Fibroblast of lung (primary cell): ENCODE results near the gene TJP1.

Source experiments
- EZH2 ChIP-seq: IDR thresholded peaks from 2 replicates; pipeline ENCODE4 v1.5.1; 2012; ENCODE audit warnings: low read length, control low read depth, mild to moderate bottlenecking; ENCODE audit errors: missing control alignments
- TF ChIP-seq, protein P1 (sequence below), 2 donors: IDR thresholded peaks in 1 of 2; conservative IDR thresholded peaks in 1 of 2; 1 replicate in 1 of 2; 2 replicates in 1 of 2; pipeline ENCODE4 v1.5.1; 2011 to 2012; ENCODE audit warnings: low read length in 2 of 2, control low read depth in 1 of 2, inconsistent platforms in 1 of 2, low read depth in 1 of 2, mild to moderate bottlenecking in 1 of 2

DNA sequence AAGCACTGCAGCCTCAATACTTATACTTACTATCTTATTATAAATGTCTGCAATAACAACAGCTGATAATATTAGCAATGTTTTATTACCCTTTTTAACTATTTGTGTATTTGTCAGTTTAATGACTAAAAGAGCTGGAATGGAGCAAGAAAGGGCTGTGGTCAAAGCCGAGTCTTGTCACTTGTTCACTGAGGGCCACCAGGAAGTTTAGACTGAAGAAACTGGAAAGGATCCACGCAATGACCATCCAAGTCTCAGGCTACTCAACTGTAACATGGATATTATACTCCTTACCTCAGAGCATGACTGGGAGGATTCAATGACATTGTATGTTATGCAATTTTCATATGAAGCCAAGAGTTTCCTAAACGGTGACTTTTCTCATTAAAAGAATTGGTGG lies 90.4 kb downstream of the TJP1 start:
- TF ChIP-seq, protein P1, sequence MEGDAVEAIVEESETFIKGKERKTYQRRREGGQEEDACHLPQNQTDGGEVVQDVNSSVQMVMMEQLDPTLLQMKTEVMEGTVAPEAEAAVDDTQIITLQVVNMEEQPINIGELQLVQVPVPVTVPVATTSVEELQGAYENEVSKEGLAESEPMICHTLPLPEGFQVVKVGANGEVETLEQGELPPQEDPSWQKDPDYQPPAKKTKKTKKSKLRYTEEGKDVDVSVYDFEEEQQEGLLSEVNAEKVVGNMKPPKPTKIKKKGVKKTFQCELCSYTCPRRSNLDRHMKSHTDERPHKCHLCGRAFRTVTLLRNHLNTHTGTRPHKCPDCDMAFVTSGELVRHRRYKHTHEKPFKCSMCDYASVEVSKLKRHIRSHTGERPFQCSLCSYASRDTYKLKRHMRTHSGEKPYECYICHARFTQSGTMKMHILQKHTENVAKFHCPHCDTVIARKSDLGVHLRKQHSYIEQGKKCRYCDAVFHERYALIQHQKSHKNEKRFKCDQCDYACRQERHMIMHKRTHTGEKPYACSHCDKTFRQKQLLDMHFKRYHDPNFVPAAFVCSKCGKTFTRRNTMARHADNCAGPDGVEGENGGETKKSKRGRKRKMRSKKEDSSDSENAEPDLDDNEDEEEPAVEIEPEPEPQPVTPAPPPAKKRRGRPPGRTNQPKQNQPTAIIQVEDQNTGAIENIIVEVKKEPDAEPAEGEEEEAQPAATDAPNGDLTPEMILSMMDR (conservative IDR thresholded peaks at IDR 0.05 in 1 of 2, IDR thresholded peaks at IDR 0.05 in 1 of 2; ENCODE audit: low read depth in 1 of 2, low read length in 2 of 2): no peak
- TF ChIP-seq EZH2: no peak
